Astrocyte (in vitro differentiated cells and primary cell): ENCODE data around the gene OPCML. TPM values are rescaled to one million over a fixed set of nuclear protein-coding genes. Genes with fewer than 3 reads are reported as not detected.

Source experiments
- DNase-seq: peaks from one replicate; pipeline ENCODE4 v3.0.0-alpha.2; 2010; ENCODE audit warnings: low read depth
- FAIRE-seq: peaks from 2 replicates; lab custom pipeline; 2011; peaks lifted over from hg19 to GRCh38; lab: Jason Lieb, UNC
- H2AFZ ChIP-seq: 2 replicates; pipeline ENCODE4 v1.6.0; 2012; ENCODE audit warnings: low read depth, low read length, inconsistent platforms
- H3K27ac ChIP-seq: 2 replicates; pipeline ENCODE4 v1.5.1; 2011; ENCODE audit warnings: low read depth, low read length, inconsistent platforms
- H3K27me3 ChIP-seq: 2 replicates; pipeline ENCODE4 v1.6.0; 2011; ENCODE audit warnings: low read length, inconsistent platforms; ENCODE audit not compliant: insufficient read depth
- H3K36me3 ChIP-seq: 2 replicates; pipeline ENCODE4 v1.5.1; 2011; ENCODE audit warnings: low read length, inconsistent platforms; ENCODE audit not compliant: insufficient read depth
- H3K4me1 ChIP-seq: 2 replicates; pipeline ENCODE4 v1.5.1; 2011; ENCODE audit warnings: low read length, inconsistent platforms; ENCODE audit not compliant: insufficient read depth
- H3K4me2 ChIP-seq: 2 replicates; pipeline ENCODE4 v1.6.0; 2012; ENCODE audit warnings: low read length, inconsistent platforms
- H3K4me3 ChIP-seq: 2 replicates; pipeline ENCODE4 v1.5.1; 2011; ENCODE audit warnings: low read depth, mild to moderate bottlenecking, low read length, inconsistent platforms; ENCODE audit not compliant: insufficient read depth
- H3K79me2 ChIP-seq: 2 replicates; pipeline ENCODE4 v1.6.0; 2012; ENCODE audit warnings: mild to moderate bottlenecking, low read length, inconsistent platforms; ENCODE audit not compliant: insufficient read depth
- H3K9ac ChIP-seq: 2 replicates; pipeline ENCODE4 v1.6.0; 2012; ENCODE audit warnings: mild to moderate bottlenecking, low read length, inconsistent platforms
- H3K9me3 ChIP-seq: 2 replicates; pipeline ENCODE4 v1.5.1; 2012; ENCODE audit warnings: low read depth, mild to moderate bottlenecking, low read length, inconsistent platforms; ENCODE audit not compliant: insufficient read depth
- H4K20me1 ChIP-seq: 2 replicates; pipeline ENCODE4 v1.6.0; 2012; ENCODE audit warnings: low read length, inconsistent platforms; ENCODE audit not compliant: insufficient read depth
- H3K27ac Mint-ChIP-seq: one replicate; pipeline ENCODE4 v1.8.0; 2021; ENCODE audit warnings: mild to moderate bottlenecking, mixed read lengths; ENCODE audit not compliant: unreplicated experiment
- H3K27me3 Mint-ChIP-seq: one replicate; pipeline ENCODE4 v1.8.0; 2021; ENCODE audit warnings: low read depth, mixed read lengths; ENCODE audit not compliant: unreplicated experiment
- H3K36me3 Mint-ChIP-seq: one replicate; pipeline ENCODE4 v1.8.0; 2021; ENCODE audit warnings: low read depth, mixed read lengths; ENCODE audit not compliant: unreplicated experiment
- H3K4me1 Mint-ChIP-seq: one replicate; pipeline ENCODE4 v1.8.0; 2021; ENCODE audit warnings: low read depth, mixed read lengths; ENCODE audit not compliant: unreplicated experiment
- H3K4me3 Mint-ChIP-seq: one replicate; pipeline ENCODE4 v1.8.0; 2021; ENCODE audit warnings: mild to moderate bottlenecking, moderate library complexity, mixed read lengths; ENCODE audit not compliant: unreplicated experiment
- H3K9me3 Mint-ChIP-seq: one replicate; pipeline ENCODE4 v1.8.0; 2021; ENCODE audit warnings: mild to moderate bottlenecking, mixed read lengths; ENCODE audit not compliant: unreplicated experiment
- CTCF ChIP-seq: IDR thresholded peaks from 2 replicates; pipeline ENCODE4 v1.5.1; 2011; ENCODE audit warnings: low read depth, mild to moderate bottlenecking, inconsistent platforms, low read length, moderate library complexity; ENCODE audit not compliant: insufficient read depth
- EZH2 ChIP-seq: IDR thresholded peaks from 2 replicates; pipeline ENCODE4 v1.6.1; 2012; ENCODE audit warnings: mild to moderate bottlenecking, low read length, inconsistent platforms; ENCODE audit not compliant: insufficient read depth
- total RNA-seq: library from RNA; stranded (reverse); gene quantifications from 2 replicates; pipeline ENCODE4 v1.2.1, GENCODE V29; 2021

OPCML gene
- total RNA-seq, 1 donor from 2014 or later, result 7.9 TPM

- FAIRE-seq (no peak), DNase-seq (no peak)
- no peaks in the 10 kb centered on the region for H3K9me3 ChIP-seq
- no peaks in the 10 kb centered on the region for H3K36me3 ChIP-seq
- Mint-ChIP-seq H3K36me3 (no peaks in the 10 kb centered on the region), H3K27ac (no peak overlapping the region), H3K27me3 (peaks cover 40% of the 10 kb centered on the region), H3K4me3 (no peak overlapping the region), H3K9me3 (no peaks in the 10 kb centered on the region), H3K4me1 (no peaks in the 10 kb centered on the region)
- no peak overlapping the region for H3K4me3 ChIP-seq
- H3K79me2 ChIP-seq, result no peaks in the 10 kb centered on the region
- peaks cover 30% of the 10 kb centered on the region for H3K27me3 ChIP-seq
- H3K27ac ChIP-seq, result no peak overlapping the region
- no peaks in the 10 kb centered on the region for H4K20me1 ChIP-seq
- H2AFZ ChIP-seq, result no peak overlapping the region
- H3K4me2 ChIP-seq, result no peak overlapping the region
- TF ChIP-seq EZH2 (no peak), CTCF (no peak)
- no peaks in the 10 kb centered on the region for H3K4me1 ChIP-seq
- H3K9ac ChIP-seq, result no peak overlapping the region
Observed at GRCh38 chr11:133019545-133020371, 512.5 kb downstream of the OPCML start.

GRCh38 chr11:133015457-133015856 is 516.8 kb downstream of the OPCML start:
- H3K4me1 Mint-ChIP-seq, result no peaks in the 10 kb centered on the region
- no peaks in the 10 kb centered on the region for H4K20me1 ChIP-seq
- H3K4me1 ChIP-seq, result no peaks in the 10 kb centered on the region
- H3K9ac ChIP-seq, result no peak overlapping the region
- no peak overlapping the region for H2AFZ ChIP-seq
- no peak overlapping the region for H3K4me3 ChIP-seq
- H3K9me3 Mint-ChIP-seq, result no peaks in the 10 kb centered on the region
- peaks cover 24% of the 10 kb centered on the region for H3K27me3 ChIP-seq
- H3K79me2 ChIP-seq, result no peaks in the 10 kb centered on the region
- no peak overlapping the region for H3K4me3 Mint-ChIP-seq
- H3K9me3 ChIP-seq, result no peaks in the 10 kb centered on the region
- H3K36me3 Mint-ChIP-seq, result no peaks in the 10 kb centered on the region
- DNase-seq (no peak), FAIRE-seq (no peak)
- H3K27me3 Mint-ChIP-seq, result peaks cover 34% of the 10 kb centered on the region
- no peak overlapping the region for H3K27ac Mint-ChIP-seq
- no peak overlapping the region for H3K27ac ChIP-seq
- no peak overlapping the region for H3K4me2 ChIP-seq
- TF ChIP-seq CTCF (no peak), EZH2 (no peak)
- no peaks in the 10 kb centered on the region for H3K36me3 ChIP-seq

GRCh38 chr11:133014337-133014736 is 518.0 kb downstream of the OPCML start:
- FAIRE-seq, result no peak

More at GRCh38 chr11:133014337-133014736, 518.0 kb downstream of the OPCML start:
- Histone ChIP-seq H3K4me2 (no peak overlapping the region), H3K36me3 (no peaks in the 10 kb centered on the region), H3K9ac (no peak overlapping the region), H3K4me1 (no peaks in the 10 kb centered on the region), H4K20me1 (no peaks in the 10 kb centered on the region), H3K79me2 (no peaks in the 10 kb centered on the region), H3K27me3 (peaks cover 17% of the 10 kb centered on the region), H3K9me3 (no peaks in the 10 kb centered on the region), H3K4me3 (no peak overlapping the region), H2AFZ (no peak overlapping the region), H3K27ac (no peak overlapping the region)
- no peaks in the 10 kb centered on the region for H3K4me1 Mint-ChIP-seq
- H3K27me3 Mint-ChIP-seq, result peaks cover 29% of the 10 kb centered on the region
- H3K9me3 Mint-ChIP-seq, result no peaks in the 10 kb centered on the region
- H3K27ac Mint-ChIP-seq, result no peak overlapping the region
- H3K36me3 Mint-ChIP-seq, result no peaks in the 10 kb centered on the region
- no peak overlapping the region for H3K4me3 Mint-ChIP-seq
- DNase-seq, result no peak
- no peak for TF ChIP-seq CTCF
- TF ChIP-seq EZH2, result no peak
